Measurements from ENCODE around the gene HMGCL.
A peak's percentile ranks its signal among the peaks of the same experiment; 100 is the strongest.

The HMGCL gene

DNA sequence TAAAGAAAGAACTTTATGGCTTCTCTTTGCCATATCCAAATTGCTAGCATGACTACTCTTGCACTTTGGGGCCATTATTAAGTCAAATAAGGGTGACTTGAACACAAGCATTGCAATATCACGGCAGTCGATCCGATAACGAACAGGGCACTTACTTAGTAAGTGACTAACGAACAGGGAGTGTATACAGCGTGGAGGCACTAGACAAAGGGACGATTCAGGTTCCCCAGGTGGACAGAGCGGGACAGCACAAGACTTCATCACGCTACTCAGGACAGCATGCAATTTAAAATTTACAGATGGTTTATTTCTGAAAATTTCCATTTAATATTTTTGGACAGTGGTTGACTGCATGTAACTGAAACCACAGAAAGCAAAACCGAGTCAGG lies 52.4 kb downstream of the HMGCL start:
- DNase-seq: no peak

DNA sequence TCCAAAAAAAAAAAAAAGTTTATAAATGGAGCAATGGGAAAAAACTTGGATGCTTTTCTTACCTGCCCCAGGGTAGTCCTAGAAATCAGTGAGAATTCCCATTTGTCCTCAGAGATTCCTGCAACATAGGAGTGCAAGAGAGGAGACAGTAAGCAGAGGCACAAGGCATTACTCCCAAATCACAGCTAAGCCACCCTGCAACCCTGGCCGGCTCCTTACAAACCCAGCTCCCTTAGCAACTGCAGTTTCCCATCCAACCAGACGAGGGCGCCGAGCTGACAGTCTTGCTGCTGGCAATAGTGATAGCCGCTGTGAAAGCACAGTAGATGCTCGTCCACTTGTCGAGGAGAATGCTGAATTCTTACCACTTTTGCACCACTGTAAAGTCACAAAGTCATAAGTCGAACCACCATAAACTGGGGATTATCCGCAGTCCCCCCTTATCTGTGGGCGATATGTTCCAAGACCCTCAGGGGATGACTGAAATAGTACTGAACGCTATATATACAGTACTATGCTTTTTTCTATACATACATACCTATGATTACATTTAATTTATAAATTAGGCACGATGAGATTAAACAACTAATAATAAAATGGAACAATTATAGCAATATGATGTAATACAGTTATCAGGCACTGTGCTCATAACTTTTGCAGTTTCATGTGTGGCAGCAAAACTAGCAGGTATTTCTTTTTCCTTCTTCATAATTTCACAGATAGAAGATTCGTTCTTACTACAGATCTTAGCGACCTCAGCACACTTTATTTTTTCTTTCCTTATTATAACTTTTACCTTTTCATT lies 53.0 kb downstream of the HMGCL start:
- DNase-seq: peak; percentile 93 to 94

DNA sequence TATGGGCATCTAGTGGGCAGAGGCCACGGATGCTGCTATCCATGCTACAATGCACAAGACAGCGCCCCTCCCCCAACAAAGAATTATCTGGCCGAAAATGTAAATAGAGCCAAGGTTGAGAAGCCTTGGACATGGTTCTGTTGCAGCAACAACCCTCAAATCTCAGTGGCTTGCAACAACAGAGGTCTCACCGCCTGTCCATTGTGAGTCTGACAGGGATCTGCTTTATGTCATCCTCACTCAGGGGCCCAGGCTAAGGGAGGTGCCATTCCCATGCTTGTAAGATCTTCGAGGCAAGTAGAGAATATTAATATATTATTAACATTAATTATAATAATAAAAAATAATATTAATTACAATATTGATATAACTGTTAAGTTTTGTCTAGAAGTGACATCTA lies 56.5 kb downstream of the HMGCL start:
- DNase-seq: no peak

DNA sequence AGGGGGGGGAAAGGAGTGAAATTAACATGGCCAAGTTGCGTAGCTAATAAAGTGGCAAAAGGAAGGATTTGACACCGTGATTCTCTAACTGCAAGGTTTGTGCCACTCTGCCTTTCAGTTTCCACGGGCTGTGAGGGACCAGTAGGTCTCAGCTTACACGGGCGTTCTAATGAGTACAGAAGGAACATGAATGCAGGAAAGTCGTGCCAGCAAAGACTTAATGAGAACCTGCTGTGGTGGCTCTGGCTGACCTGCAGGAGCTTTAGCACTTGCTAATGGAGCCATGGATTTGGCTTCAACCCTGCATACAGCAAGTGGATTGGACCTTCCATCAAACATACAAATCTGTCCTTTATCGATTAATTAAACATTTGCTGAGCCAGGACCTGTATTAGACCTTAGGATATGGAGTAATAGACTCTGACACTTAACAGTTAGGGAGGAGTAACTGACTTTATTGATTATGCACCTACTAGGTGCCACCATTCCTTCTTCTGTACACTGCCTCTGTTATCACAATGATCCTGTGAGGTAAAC lies 62.1 kb downstream of the HMGCL start:
- no peak for DNase-seq

DNA sequence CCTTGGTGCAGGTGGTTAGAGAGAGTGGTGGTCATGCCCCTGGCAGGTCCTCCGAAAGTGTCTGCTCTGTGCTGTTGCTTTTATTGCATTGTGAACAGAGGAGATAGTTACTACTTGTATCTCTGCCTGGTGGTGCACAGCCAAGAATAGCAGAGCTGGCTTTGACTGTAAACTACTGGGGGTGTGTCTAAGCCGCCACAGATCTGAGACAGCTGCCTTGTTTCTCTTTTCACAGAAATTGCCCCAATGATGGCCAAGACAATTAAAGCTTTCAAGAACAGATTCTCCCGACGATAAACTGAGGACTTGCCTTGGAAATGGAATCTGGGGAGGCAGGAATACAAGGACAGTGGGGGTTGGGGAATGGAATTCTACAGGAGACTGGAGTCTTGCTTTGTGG lies 66.0 kb downstream of the HMGCL start:
- DNase-seq: no peak

DNA sequence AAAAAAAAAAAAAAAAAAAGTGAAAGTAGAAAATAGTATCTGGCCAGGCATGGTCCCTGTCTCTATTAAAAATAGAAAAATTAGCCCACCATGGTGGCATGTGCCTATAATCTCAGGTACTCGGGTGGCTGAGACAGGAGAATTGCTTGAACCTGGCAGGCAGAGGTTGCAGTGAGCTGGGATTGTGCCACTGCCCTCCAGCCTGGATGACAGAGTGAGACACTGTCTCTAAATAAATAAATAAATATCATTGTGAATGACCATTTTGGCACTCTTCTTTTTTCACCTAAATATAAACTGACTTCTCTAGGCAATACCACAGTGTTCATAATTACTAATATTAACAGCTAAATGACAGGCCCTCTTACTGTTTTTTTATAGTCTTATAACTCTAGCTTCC lies 67.4 kb downstream of the HMGCL start:
- DNase-seq: no peak

DNA sequence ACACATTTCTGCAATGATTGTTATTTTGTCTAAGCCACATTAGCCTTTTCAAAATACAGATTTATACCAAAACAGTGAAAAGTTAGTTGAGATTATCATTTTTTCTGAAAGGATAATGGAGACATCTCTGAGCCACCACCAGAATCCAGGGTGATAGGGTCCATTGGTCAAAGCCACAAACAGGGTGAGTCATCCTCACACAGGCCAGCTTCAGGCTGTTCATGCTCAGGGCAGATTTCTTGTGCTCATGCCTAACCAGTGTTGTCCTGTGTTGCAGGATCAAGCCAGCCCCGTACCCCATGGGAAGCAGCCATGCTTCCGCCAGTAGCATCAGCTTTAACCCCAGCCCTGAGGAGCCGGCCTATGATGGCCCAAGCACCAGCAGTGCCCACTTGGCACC lies 68.6 kb downstream of the HMGCL start:
- DNase-seq: no peak

DNA sequence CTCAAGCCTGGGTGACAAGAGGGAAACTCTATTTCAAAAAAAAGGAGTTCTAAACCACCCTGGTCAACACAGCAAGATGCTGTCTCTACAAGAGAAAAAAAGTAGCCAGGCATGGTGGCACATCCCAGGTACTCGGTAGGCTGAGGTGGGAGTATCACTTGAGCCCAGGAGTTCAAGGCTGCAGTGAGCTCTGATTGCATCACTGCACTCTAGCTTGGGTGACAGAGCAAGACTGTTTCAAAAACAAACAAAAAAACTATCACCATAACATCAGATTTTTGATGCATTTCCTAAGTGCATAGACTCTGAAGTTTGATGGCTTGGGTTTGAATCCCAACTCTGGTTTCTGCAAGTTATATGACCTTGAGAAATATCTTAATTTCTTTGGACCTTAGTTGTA lies 72.3 kb downstream of the HMGCL start:
- DNase-seq: no peak
